ENCODE data around the gene NPHS1.

DNA sequence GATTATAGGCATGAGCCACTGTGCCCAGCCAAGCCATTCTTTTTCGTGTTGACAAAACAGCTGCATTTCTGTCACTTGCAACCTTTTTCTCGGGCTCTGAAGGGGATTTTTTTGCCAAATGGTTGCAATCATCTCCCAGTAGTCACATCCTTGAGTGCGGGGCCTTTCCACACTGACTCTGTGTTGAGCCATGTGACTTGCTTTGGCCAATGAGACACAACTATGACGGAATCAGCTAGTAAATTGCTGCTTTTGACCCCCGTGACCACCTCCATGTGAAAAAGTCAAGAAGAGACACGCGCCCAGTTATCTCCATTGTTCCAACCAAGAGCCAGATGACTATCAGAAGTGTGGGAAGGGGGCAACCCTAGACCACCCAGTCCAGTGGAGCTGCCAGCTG lies 18.3 kb downstream of the NPHS1 start:
- TF ChIP-seq CTCF (IDR thresholded peaks at IDR 0.05) (no peak), POLR2AphosphoS5 (IDR thresholded peaks at IDR 0.05) (no peak), POLR2A (IDR thresholded peaks at IDR 0.05) (no peak)

All from stomach (tissue), 4 donors.